IMR-90 (cell line): ENCODE measurements around the gene GPRIN3.

Experiments used
- CEBPB ChIP-seq: IDR thresholded peaks from 2 replicates; pipeline ENCODE4 v1.6.1; 2012; ENCODE audit warnings: low read depth, low read length, improper control_type of control experiment
- CTCF ChIP-seq: conservative IDR thresholded peaks from 2 replicates; pipeline ENCODE4 v1.5.1; 2012; ENCODE audit warnings: mild to moderate bottlenecking, low read depth, low read length, improper control_type of control experiment
- ELK1 ChIP-seq: fragments of 150-350 bp; IDR thresholded peaks from 2 replicates; pipeline ENCODE4 v1.6.1; 2016; ENCODE audit warnings: low read depth, mild to moderate bottlenecking, low read length, moderate library complexity, borderline replicate concordance
- MXI1 ChIP-seq: IDR thresholded peaks from 2 replicates; pipeline ENCODE4 v1.6.1; 2012; ENCODE audit warnings: low read depth, mild to moderate bottlenecking, low read length, moderate library complexity, borderline replicate concordance
- POLR2A ChIP-seq: IDR thresholded peaks from 2 replicates; pipeline ENCODE4 v1.6.1; 2012; ENCODE audit warnings: mild to moderate bottlenecking, low read depth, low read length
- RAD21 ChIP-seq: IDR thresholded peaks from 2 replicates; pipeline ENCODE4 v1.6.1; 2012; ENCODE audit warnings: low read length, improper control_type of control experiment
- RCOR1 ChIP-seq: IDR thresholded peaks from 2 replicates; pipeline ENCODE4 v1.6.1; 2012; ENCODE audit warnings: mild to moderate bottlenecking, low read length, improper control_type of control experiment; ENCODE audit not compliant: insufficient replicate concordance
- RFX5 ChIP-seq: IDR thresholded peaks from 2 replicates; pipeline ENCODE4 v1.8.0; 2012; ENCODE audit warnings: low read depth, mild to moderate bottlenecking, low read length, moderate library complexity
- SMC3 ChIP-seq: fragments of 150-350 bp; IDR thresholded peaks from 2 replicates; pipeline ENCODE4 v1.6.1; 2016; ENCODE audit warnings: low read depth, mild to moderate bottlenecking, antibody characterized with exemption, low read length, moderate library complexity
- USF2 ChIP-seq: fragments of 150-350 bp; IDR thresholded peaks from 2 replicates; pipeline ENCODE4 v1.6.1; 2017; ENCODE audit warnings: mild to moderate bottlenecking, antibody characterized with exemption, low read length, low read depth

GRCh38 chr4:89331197-89331596 lies 23.6 kb upstream of the GPRIN3 start:
- TF ChIP-seq CTCF = no peak
- no peak for TF ChIP-seq ELK1
- TF ChIP-seq SMC3 = no peak
- no peak for TF ChIP-seq RAD21
- no peak for TF ChIP-seq POLR2A
- TF ChIP-seq USF2 = no peak
- TF ChIP-seq MXI1 = no peak
- no peak for TF ChIP-seq CEBPB
- no peak for TF ChIP-seq RCOR1
- no peak for TF ChIP-seq RFX5
